H7 (cell line): ENCODE results near the gene MICAL2. TPM values are rescaled to one million over a fixed set of nuclear protein-coding genes. Genes with fewer than 3 reads are reported as not detected.

Experiments used
- DNase-seq: peaks from one replicate; pipeline ENCODE4 v3.0.0; 2012
- H3K27me3 ChIP-seq: 2 replicates; pipeline ENCODE4 v1.6.0; 2011; ENCODE audit warnings: mild to moderate bottlenecking, low read length; ENCODE audit not compliant: control insufficient read depth, insufficient read depth
- H3K36me3 ChIP-seq: replicated peaks from 2 replicates; pipeline ENCODE4 v1.5.1; 2011; ENCODE audit warnings: low read length; ENCODE audit not compliant: control insufficient read depth, insufficient read depth
- H3K4me3 ChIP-seq: 2 replicates; pipeline ENCODE4 v1.5.1; 2011; ENCODE audit warnings: low read depth, mild to moderate bottlenecking, control low read depth, low read length, moderate library complexity; ENCODE audit not compliant: insufficient read depth
- total RNA-seq: library from RNA; depleted of rRNA; stranded (reverse); fragments of >200 nt; shearing (Covaris generic); gene quantifications from 2 replicates; pipeline ENCODE4 v1.2.3, GENCODE V29; 2014

MICAL2 gene
- total RNA-seq, 1 experiment from 2014 or later: 0.83 TPM

DNA sequence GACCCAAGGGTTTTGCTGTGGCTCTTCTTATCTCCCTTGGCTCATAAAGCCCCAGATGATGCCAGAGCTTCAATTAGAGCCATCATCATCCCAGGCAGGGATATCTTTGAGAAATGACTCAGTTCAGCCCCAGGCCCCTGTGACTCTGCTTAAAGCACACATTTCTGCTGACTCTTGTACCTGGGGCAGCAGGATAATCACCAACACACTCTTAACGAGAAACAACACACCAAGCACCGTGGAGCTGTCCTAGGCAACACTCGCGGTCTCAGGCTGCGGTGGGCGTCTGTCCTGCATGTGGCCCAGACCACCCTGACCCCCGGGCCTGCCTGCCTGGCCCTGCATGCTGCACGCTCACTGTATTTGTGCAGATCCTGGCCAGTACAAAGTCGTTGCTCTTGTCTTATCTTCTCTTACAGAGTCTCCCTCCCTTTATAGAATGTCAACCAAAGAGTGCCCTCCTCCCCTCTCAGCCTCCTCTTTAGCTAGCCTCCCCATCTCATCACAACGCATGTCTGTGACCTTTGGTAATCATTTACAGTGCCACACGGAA lies 152.8 kb downstream of the MICAL2 start:
- Histone ChIP-seq H3K4me3 (no peak overlapping the region), H3K27me3 (no peaks in the 10 kb centered on the region), H3K36me3 (no peaks in the 10 kb centered on the region)
- DNase-seq: no peak

DNA sequence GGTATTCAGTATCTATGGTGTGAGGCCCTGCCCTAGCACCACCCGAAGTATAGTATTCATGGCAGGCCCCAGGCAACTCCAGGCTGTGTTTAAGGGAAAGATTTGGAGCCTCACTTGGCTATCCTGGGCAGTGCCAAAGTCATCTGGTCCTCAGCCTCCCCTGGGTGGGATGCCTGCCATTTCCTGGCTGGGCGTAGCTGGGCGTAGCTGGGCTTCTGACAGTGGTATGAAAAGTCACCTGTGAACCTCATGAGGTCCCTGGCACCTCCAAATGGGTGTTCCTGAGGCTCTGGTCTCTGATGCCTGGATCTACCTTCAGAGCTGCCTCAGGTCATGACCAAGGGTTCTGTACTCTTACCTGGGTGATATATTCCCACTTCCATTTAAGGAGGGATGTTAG lies 154.0 kb downstream of the MICAL2 start:
- Histone ChIP-seq H3K36me3 (no peaks in the 10 kb centered on the region), H3K27me3 (no peaks in the 10 kb centered on the region)
- no peak for DNase-seq

GRCh38 chr11:12266132-12266531 lies 155.7 kb downstream of the MICAL2 start:
- no peaks in the 10 kb centered on the region for H3K27me3 ChIP-seq
- H3K4me3 ChIP-seq: no peak overlapping the region
- DNase-seq: no peak
- no peaks in the 10 kb centered on the region for H3K36me3 ChIP-seq

More for the DNA sequence above, 154.0 kb downstream of the MICAL2 start:
- no peak overlapping the region for H3K4me3 ChIP-seq

- Histone ChIP-seq H3K27me3 (no peaks in the 10 kb centered on the region), H3K36me3 (no peaks in the 10 kb centered on the region), H3K4me3 (no peak overlapping the region)
- DNase-seq: peak; percentile 73
Measured at GRCh38 chr11:12266943-12267342, 156.6 kb downstream of the MICAL2 start.

- Histone ChIP-seq H3K27me3 (no peaks in the 10 kb centered on the region), H3K4me3 (no peak overlapping the region), H3K36me3 (no peaks in the 10 kb centered on the region)
- DNase-seq: no peak
Measured at GRCh38 chr11:12267921-12268320, 157.5 kb downstream of the MICAL2 start.

DNA sequence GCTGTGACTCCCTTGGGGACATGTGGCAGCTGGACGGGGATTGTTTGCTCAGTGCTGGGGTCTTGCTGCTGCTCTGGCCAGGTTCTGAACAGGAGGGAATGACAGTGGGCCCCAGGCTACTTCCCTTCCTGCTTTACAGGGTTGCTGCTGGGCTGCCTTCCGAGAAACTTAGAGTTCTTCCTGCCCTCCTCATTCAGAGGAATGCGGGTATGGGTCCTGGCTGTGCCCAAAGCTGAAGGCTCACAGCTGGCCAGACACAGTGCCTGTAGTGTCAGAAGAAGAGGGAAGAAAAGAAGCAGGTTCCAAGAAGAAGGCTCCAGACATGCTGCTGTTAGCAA lies 158.7 kb downstream of the MICAL2 start:
- DNase-seq: no peak
- H3K36me3 ChIP-seq: no peaks in the 10 kb centered on the region
- no peak overlapping the region for H3K4me3 ChIP-seq
- no peaks in the 10 kb centered on the region for H3K27me3 ChIP-seq

DNA sequence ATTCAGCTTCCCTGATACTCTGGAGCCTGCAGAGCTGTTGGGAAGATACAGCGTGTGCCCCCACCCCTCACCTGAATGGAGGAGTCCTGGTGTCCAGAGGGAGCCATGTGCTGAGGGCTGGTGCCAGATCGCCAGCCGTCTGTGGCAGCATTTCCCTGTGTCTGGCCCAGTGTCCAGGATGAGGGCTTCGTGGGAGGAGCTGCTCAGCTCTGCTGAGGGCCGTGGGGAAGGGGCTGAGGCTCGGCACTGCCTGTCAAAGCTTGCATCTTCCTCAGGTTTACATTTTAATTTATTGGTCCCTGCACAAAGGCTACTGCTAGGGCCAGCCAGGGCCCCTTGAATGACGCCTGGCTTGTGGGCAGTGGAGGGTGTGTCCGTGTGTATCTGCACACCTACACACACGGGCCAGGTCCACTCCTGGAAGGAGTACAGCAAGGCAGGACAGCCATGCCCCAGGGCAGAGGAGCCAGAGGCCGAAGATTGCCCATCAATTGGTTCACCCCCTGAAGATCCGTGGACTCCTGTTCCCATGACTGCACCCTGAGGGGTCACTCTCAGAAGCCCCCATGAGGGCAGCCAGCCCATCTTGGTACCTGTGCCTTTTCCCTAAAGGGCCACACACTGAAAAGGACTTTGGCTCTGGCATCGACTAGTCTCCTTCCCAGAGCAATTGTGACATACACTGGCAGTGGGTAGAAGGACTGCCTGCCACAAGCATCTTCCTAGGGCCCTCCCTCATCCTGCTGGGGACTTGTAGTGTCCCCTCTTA lies 159.2 kb downstream of the MICAL2 start:
- DNase-seq: no peak
- H3K36me3 ChIP-seq: no peaks in the 10 kb centered on the region
- H3K4me3 ChIP-seq: no peak overlapping the region
- no peaks in the 10 kb centered on the region for H3K27me3 ChIP-seq

- Histone ChIP-seq H3K36me3 (no peaks in the 10 kb centered on the region), H3K27me3 (no peaks in the 10 kb centered on the region), H3K4me3 (no peak overlapping the region)
- DNase-seq: no peak
Measured at GRCh38 chr11:12270215-12270797, 159.9 kb downstream of the MICAL2 start.

DNA sequence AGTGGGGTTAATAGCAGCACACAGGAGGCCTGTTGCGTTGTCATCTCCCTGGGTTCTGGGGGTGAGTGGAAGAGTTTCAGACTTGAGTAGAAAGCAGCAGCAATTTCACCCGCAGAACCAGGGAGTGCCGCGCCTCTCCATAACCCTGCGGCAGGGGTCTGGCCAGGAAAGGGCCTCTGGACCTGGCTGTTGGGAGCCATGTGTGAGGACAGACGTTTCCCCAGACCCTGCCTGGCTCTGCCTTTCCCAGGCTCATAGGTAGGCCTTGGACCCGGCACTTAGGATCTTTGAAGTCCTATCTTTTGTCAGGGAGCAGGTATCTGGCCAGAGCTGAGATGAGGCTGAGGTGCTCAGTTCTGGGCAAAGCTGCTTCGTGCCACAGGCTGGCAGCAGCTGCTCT lies 160.4 kb downstream of the MICAL2 start:
- no peaks in the 10 kb centered on the region for H3K27me3 ChIP-seq
- no peak overlapping the region for H3K4me3 ChIP-seq
- H3K36me3 ChIP-seq: no peaks in the 10 kb centered on the region
- no peak for DNase-seq

DNA sequence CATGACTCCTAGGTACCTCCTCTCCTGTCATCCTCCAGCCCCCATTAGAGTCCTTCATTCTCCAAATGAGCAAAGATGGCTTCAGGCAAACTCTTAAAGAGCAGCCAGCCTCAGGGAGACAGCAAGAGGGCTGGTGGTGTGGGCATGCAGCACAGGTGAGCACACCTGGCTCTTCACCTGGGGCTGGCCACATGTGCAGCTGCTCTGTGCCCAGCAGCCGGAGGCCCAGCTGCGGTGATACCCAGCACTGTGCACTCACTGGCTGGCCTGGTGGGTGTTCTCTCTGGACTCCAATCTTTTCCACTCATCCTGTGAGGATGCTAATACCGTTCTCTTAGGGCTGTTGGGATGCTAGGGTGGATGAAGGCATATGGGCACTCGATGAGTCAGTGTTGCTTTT lies 160.9 kb downstream of the MICAL2 start:
- Histone ChIP-seq H3K4me3 (no peak overlapping the region), H3K36me3 (no peaks in the 10 kb centered on the region), H3K27me3 (no peaks in the 10 kb centered on the region)
- no peak for DNase-seq

DNA sequence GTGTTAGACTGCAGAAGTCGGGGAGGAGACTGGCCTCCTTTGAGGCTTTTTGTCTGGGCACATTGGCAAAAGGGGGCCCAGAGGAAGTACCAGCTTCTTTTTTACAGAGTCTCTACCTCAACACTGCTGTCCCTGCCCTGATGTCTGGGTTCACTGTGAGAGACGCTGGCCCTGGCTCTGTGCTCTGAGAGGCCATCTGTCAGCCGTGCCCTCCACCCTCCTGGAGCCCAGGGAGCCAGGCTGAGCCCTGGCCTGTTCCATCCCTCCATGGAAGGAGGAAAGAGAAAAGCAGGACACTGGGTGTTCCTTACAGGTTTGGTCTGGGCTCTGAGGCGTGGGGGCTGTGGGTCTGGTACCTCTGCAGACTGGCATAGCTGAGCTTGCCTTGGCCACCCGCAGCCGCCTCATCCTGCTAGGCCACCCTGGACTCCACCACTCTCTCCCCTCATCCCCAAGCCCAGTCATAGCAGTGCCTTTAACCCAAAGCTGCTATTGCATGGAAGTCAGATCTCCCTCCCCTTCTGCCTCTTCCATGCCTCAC lies 161.5 kb downstream of the MICAL2 start:
- no peaks in the 10 kb centered on the region for H3K27me3 ChIP-seq
- DNase-seq: no peak
- no peaks in the 10 kb centered on the region for H3K36me3 ChIP-seq
- H3K4me3 ChIP-seq: no peak overlapping the region

GRCh38 chr11:12272821-12273617 lies 162.6 kb downstream of the MICAL2 start:
- Histone ChIP-seq H3K27me3 (no peaks in the 10 kb centered on the region), H3K4me3 (no peak overlapping the region), H3K36me3 (no peaks in the 10 kb centered on the region)
- no peak for DNase-seq

- Histone ChIP-seq H3K4me3 (no peak overlapping the region), H3K36me3 (no peaks in the 10 kb centered on the region), H3K27me3 (no peaks in the 10 kb centered on the region)
- no peak for DNase-seq
Measured at GRCh38 chr11:12273618-12273995, 163.2 kb downstream of the MICAL2 start.

- H3K36me3 ChIP-seq: no peaks in the 10 kb centered on the region
- no peak for DNase-seq
- H3K4me3 ChIP-seq: no peak overlapping the region
- H3K27me3 ChIP-seq: no peaks in the 10 kb centered on the region
Measured at GRCh38 chr11:12274056-12274455, 163.7 kb downstream of the MICAL2 start.
